Measurements from ENCODE around the gene ANKS1B.
A peak's percentile ranks its signal among the peaks of the same experiment; 100 is the strongest.
"Not testable (repeated sequence)": the region's sequence is repeated elsewhere in the genome, so short reads cannot be mapped to it uniquely, and the experiment has no call there.

ANKS1B gene

GRCh38 chr12:99984271-99985128 is at the start of gene ANKS1B:
TSS of gene ANKS1B (minus strand) at chr12:99984936. CDS start at chr12:99984237, 699 bp downstream.
- DNase-seq: peak; percentile 28

- DNase-seq: no peak
These were observed 47.1 kb upstream of the ANKS1B start for GRCh38 chr12:100031836-100032235.

GRCh38 chr12:100027671-100028070 is 42.9 kb upstream of the ANKS1B start:
- DNase-seq: no peak

GRCh38 chr12:100026241-100026640 is 41.5 kb upstream of the ANKS1B start:
- no peak for DNase-seq

- DNase-seq: no peak
These were observed 40.3 kb upstream of the ANKS1B start for GRCh38 chr12:100024974-100025555.

GRCh38 chr12:100020370-100020769 is 35.6 kb upstream of the ANKS1B start:
- DNase-seq: no peak

GRCh38 chr12:100017056-100017455 is 32.3 kb upstream of the ANKS1B start:
- no peak for DNase-seq

- not testable (repeated sequence) for DNase-seq
These were observed 31.6 kb upstream of the ANKS1B start for GRCh38 chr12:100016304-100016703.

- not testable (repeated sequence) for DNase-seq
These were observed 21.1 kb upstream of the ANKS1B start for GRCh38 chr12:100005846-100006245.

- DNase-seq: no peak
These were observed 13.1 kb upstream of the ANKS1B start for GRCh38 chr12:99997806-99998205.

- DNase-seq: no peak
These were observed 11.4 kb upstream of the ANKS1B start for GRCh38 chr12:99996095-99996494.

GRCh38 chr12:99985631-99986030 is 895 bp upstream of the ANKS1B start:
- no peak for DNase-seq

- no peak for DNase-seq
These were observed 414 bp upstream of the ANKS1B start for GRCh38 chr12:99985129-99985570.

- DNase-seq: no peak
These were observed 1.1 kb downstream of the ANKS1B start for GRCh38 chr12:99983456-99984258.

GRCh38 chr12:99981639-99982190 is 3.0 kb downstream of the ANKS1B start:
- no peak for DNase-seq

GRCh38 chr12:99979471-99979870 is 5.3 kb downstream of the ANKS1B start:
- DNase-seq: no peak

- DNase-seq: no peak
These were observed 6.6 kb downstream of the ANKS1B start for GRCh38 chr12:99978152-99978551.

GRCh38 chr12:99977550-99977949 is 7.2 kb downstream of the ANKS1B start:
- no peak for DNase-seq

GRCh38 chr12:99976762-99977161 is 8.0 kb downstream of the ANKS1B start:
- DNase-seq: no peak

GRCh38 chr12:99975321-99975720 is 9.4 kb downstream of the ANKS1B start:
- no peak for DNase-seq

- no peak for DNase-seq
These were observed 10.6 kb downstream of the ANKS1B start for GRCh38 chr12:99974146-99974545.

- no peak for DNase-seq
These were observed 18.3 kb downstream of the ANKS1B start for GRCh38 chr12:99966429-99966828.

- no peak for DNase-seq
These were observed 24.4 kb downstream of the ANKS1B start for GRCh38 chr12:99960311-99960710.
